Esophagus squamous epithelium (tissue), 4 donors: ENCODE measurements around the gene IL1RL2.

ENCODE experiments used
- POLR2A ChIP-seq, 4 donors: fragments of 450-650 bp; IDR thresholded peaks; one replicate each; pipeline ENCODE4 v1.6.1; 2017; ENCODE audit warnings: antibody characterized with exemption in 4 of 4, mild to moderate bottlenecking in 4 of 4, moderate library complexity in 3 of 4
- TF ChIP-seq, protein P1 (sequence below), 6 experiments: fragments of 450-650 bp in 4 of 6; fragments of 200-600 bp in 2 of 6; sonication (generic) in 2 of 6; IDR thresholded peaks; one replicate each; pipeline ENCODE4 v1.5.1; 2016 to 2019; ENCODE audit warnings: antibody characterized with exemption in 6 of 6, mild to moderate bottlenecking in 4 of 6, moderate library complexity in 4 of 6

DNA sequence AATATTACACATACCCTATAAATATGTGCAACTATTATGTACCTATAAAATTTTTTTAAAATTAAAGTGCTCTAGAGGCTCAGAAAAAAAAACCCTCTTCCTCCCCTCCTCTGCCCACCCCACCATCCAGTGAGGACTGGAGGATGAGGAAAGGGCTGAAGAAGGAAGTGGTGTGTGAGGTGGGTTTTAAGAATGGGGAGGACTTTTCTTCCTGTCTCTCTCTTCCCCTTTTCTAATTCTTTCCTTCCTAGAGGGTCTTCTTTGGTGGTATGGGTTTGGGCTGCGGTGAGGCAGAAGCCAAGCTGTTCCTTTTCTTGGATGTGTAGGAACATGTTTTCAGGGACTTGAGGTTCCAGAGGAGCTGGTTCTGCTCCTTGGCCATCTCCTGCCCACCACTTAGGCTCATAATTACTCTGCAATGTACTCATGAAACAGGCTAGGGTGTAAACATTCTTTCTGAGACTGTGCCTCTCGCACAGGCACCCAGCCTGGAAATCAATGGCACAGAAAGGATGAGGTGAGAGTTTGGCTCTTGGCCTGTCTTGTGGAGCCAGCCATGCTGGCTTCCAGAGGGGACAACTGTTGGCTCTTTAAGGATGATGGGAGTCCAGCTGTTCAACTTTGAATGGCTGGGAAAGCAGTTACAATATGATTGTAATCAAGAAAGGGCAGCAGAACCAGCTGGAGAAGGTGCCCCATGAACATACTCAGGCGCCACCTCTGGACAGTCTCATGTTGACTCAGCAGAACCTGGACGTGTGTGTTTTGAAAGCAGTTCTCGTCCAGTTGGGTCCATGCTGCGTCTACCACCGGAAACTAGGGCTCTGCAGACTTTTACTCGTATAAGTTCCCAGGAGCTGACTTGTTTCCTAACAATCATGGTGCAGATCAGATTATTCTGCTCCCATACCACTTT, 38.3 kb downstream of the IL1RL2 start:
- TF ChIP-seq, protein P1, sequence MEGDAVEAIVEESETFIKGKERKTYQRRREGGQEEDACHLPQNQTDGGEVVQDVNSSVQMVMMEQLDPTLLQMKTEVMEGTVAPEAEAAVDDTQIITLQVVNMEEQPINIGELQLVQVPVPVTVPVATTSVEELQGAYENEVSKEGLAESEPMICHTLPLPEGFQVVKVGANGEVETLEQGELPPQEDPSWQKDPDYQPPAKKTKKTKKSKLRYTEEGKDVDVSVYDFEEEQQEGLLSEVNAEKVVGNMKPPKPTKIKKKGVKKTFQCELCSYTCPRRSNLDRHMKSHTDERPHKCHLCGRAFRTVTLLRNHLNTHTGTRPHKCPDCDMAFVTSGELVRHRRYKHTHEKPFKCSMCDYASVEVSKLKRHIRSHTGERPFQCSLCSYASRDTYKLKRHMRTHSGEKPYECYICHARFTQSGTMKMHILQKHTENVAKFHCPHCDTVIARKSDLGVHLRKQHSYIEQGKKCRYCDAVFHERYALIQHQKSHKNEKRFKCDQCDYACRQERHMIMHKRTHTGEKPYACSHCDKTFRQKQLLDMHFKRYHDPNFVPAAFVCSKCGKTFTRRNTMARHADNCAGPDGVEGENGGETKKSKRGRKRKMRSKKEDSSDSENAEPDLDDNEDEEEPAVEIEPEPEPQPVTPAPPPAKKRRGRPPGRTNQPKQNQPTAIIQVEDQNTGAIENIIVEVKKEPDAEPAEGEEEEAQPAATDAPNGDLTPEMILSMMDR (IDR thresholded peaks at IDR 0.05) = no peak
- TF ChIP-seq POLR2A (IDR thresholded peaks at IDR 0.05) = no peak
